Measurements from ENCODE around the gene INTS6.

INTS6 gene

DNA sequence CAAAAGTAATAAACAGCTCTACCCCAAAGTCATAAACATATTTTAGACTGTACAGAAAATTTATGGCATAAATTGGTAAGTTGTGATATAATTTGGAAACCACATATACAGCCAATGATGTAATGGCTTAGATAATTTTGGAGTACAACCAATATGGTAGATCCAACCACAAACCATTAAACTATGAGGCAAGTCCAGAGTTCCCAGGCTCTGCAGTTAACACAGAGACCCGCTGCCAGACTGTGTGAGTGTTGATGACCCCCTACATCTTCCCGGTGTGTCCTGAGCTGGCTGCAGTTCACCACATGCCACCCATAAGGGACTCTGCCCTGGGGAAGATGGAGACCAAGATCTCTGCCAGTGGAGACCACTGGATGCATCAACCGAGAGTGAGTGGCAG, 123.2 kb downstream of the INTS6 start:
- H4K20me1 ChIP-seq (ENCODE audit: insufficient read depth, low read length), result no peaks in the 10 kb centered on the region
- no peaks in the 10 kb centered on the region for H3K36me3 ChIP-seq (replicated peaks; ENCODE audit: insufficient read depth, low read length)
- no peaks in the 10 kb centered on the region for H3K27me3 ChIP-seq (replicated peaks; ENCODE audit: insufficient read depth, low read length)
- no peak overlapping the region for H3K4me3 ChIP-seq (ENCODE audit: low read length)
- no peak for DNase-seq
- no peaks in the 10 kb centered on the region for H3K9me2 ChIP-seq (replicated peaks; ENCODE audit: insufficient read depth, low read length)
- peaks cover 9% of the 10 kb centered on the region for H3K4me1 ChIP-seq (ENCODE audit: low read length)
- no peaks in the 10 kb centered on the region for H3F3A ChIP-seq (ENCODE audit: insufficient read depth, low read length)
- no peaks in the 10 kb centered on the region for H3K79me2 ChIP-seq (ENCODE audit: low read length)
- H3K27ac ChIP-seq (ENCODE audit: low read length), result no peak overlapping the region
- TF ChIP-seq CTCF (IDR thresholded peaks at IDR 0.05; ENCODE audit: low read length) (no peak), EZH2 (optimal IDR thresholded peaks at IDR 0.05; ENCODE audit: low read depth, low read length) (no peak), EZH2phosphoT487 (IDR thresholded peaks at IDR 0.05; ENCODE audit: low read length) (no peak)
- no peaks in the 10 kb centered on the region for H3K9me3 ChIP-seq (replicated peaks; ENCODE audit: insufficient read depth, low read length)
- no peak overlapping the region for H3K9ac ChIP-seq (ENCODE audit: low read length)
- no peak overlapping the region for H3K4me2 ChIP-seq (ENCODE audit: low read depth, low read length)
- no peak overlapping the region for H2AFZ ChIP-seq (ENCODE audit: low read length)

DNA sequence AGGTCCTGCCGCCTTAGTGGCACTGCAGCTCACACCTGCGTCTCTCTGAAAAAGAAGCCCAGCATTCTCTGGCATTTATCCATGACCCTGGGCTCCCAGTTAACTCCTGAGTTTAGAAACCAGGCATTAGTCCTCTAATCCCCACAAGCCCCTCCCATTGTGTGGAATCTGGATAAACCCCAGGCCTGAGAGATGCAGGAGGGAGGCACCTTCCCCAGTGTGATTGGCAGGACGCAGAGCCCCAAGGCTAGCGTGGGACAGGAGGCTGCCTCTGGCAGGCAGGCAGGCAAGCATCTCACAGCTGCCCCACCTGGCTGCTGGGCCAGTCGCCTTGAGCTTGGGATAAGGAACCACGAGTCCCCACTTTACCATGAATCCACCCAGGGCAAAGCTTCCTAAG, 124.3 kb downstream of the INTS6 start:
- Histone ChIP-seq H3K36me3 (replicated peaks; ENCODE audit: insufficient read depth, low read length) (no peaks in the 10 kb centered on the region), H4K20me1 (ENCODE audit: insufficient read depth, low read length) (no peaks in the 10 kb centered on the region), H3K9me3 (replicated peaks; ENCODE audit: insufficient read depth, low read length) (no peaks in the 10 kb centered on the region), H3K4me3 (ENCODE audit: low read length) (no peak overlapping the region), H3K9me2 (replicated peaks; ENCODE audit: insufficient read depth, low read length) (no peaks in the 10 kb centered on the region), H3K9ac (ENCODE audit: low read length) (no peak overlapping the region), H3K27ac (ENCODE audit: low read length) (no peak overlapping the region), H3K79me2 (ENCODE audit: low read length) (no peaks in the 10 kb centered on the region), H3F3A (ENCODE audit: insufficient read depth, low read length) (no peaks in the 10 kb centered on the region), H3K4me1 (ENCODE audit: low read length) (peaks cover 9% of the 10 kb centered on the region), H3K4me2 (ENCODE audit: low read depth, low read length) (no peak overlapping the region), H2AFZ (ENCODE audit: low read length) (no peak overlapping the region), H3K27me3 (replicated peaks; ENCODE audit: insufficient read depth, low read length) (no peaks in the 10 kb centered on the region)
- no peak for DNase-seq
- TF ChIP-seq EZH2phosphoT487 (IDR thresholded peaks at IDR 0.05; ENCODE audit: low read length) (no peak), CTCF (IDR thresholded peaks at IDR 0.05; ENCODE audit: low read length) (no peak), EZH2 (optimal IDR thresholded peaks at IDR 0.05; ENCODE audit: low read depth, low read length) (no peak)

DNA sequence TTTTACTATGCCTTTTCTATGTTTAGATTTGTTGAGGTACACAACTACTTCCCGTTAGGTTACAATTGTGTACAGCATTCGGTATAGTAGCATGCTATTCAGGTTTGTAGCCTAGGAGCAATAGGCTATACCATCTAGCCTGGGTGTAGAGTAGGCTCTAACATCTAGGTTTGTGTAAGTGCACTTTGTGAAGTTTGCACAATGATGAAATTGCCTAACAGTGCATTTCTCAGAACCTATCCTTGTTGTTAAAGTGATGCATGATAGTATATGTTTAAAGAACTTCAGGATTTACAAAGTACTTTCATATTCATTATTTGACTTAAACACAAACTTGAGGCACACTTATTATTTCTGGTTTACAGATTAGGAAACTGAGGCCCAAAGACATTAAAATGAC, 124.9 kb downstream of the INTS6 start:
- Histone ChIP-seq H3K27ac (ENCODE audit: low read length) (no peak overlapping the region), H3K4me2 (ENCODE audit: low read depth, low read length) (no peak overlapping the region), H3K9ac (ENCODE audit: low read length) (no peak overlapping the region), H2AFZ (ENCODE audit: low read length) (no peak overlapping the region), H4K20me1 (ENCODE audit: insufficient read depth, low read length) (no peaks in the 10 kb centered on the region), H3K4me1 (ENCODE audit: low read length) (peaks cover 9% of the 10 kb centered on the region), H3K27me3 (replicated peaks; ENCODE audit: insufficient read depth, low read length) (no peaks in the 10 kb centered on the region), H3F3A (ENCODE audit: insufficient read depth, low read length) (no peaks in the 10 kb centered on the region), H3K79me2 (ENCODE audit: low read length) (no peaks in the 10 kb centered on the region), H3K9me2 (replicated peaks; ENCODE audit: insufficient read depth, low read length) (no peaks in the 10 kb centered on the region), H3K36me3 (replicated peaks; ENCODE audit: insufficient read depth, low read length) (no peaks in the 10 kb centered on the region), H3K9me3 (replicated peaks; ENCODE audit: insufficient read depth, low read length) (no peaks in the 10 kb centered on the region), H3K4me3 (ENCODE audit: low read length) (no peak overlapping the region)
- TF ChIP-seq EZH2phosphoT487 (IDR thresholded peaks at IDR 0.05; ENCODE audit: low read length) (no peak), CTCF (IDR thresholded peaks at IDR 0.05; ENCODE audit: low read length) (no peak), EZH2 (optimal IDR thresholded peaks at IDR 0.05; ENCODE audit: low read depth, low read length) (no peak)
- DNase-seq, result no peak
